Muscle of arm (tissue), 14 donors: Measurements from ENCODE around the gene AKNA. TPM values are rescaled to one million over a fixed set of nuclear protein-coding genes. Genes with fewer than 3 reads are reported as not detected.
A peak's percentile ranks its signal among the peaks of the same experiment; 100 is the strongest.

ENCODE experiments used
- DNase-seq: peaks from one replicate; pipeline ENCODE4 v3.0.0-alpha.2; 2013
- long read RNA-seq, 11 donors: transcript quantifications; one replicate each; lab custom pipeline, GENCODE V29; 2026
- polyA plus RNA-seq, 12 donors: library from polyadenylated mRNA; unstranded; fragments of 120-200 nt; gene quantifications; one replicate each; pipeline ENCODE4 v1.2.1, GENCODE V29; 2013; ENCODE audit not compliant: insufficient read length in 12 of 12

Gene AKNA
- polyA plus RNA-seq = 10 to 100 TPM in 3 of 12 donors, 1 to 10 TPM in 8, not detected in 1; 5.4 to 25.5 (median 8.8) TPM
- long read RNA-seq, donor 1, partial matches to known transcripts = 16 of 17 reads
- long read RNA-seq, donor 1, other reads (novel, unspliced or antisense) = 0 of 17 reads
- long read RNA-seq, donor 2 = 0 reads
- long read RNA-seq, donor 3 = 0 reads
- long read RNA-seq, donor 4 = 0 reads
- long read RNA-seq, donor 5 = 0 reads
- long read RNA-seq, donor 6, partial matches to known transcripts = 0 of 1 reads
- long read RNA-seq, donor 6, other reads (novel, unspliced or antisense) = 0 of 1 reads
- long read RNA-seq, donor 7 = 0 reads
- long read RNA-seq, donor 8 = 0 reads
- long read RNA-seq, donor 9, partial matches to known transcripts = 0 of 1 reads
- long read RNA-seq, donor 9, other reads (novel, unspliced or antisense) = 0 of 1 reads
- long read RNA-seq, donor 10 = 0 reads
- long read RNA-seq, donor 11 = 0 reads

- peak; percentile 86 for DNase-seq
These were observed at the start of gene AKNA for GRCh38 chr9:114387680-114388356. Gene AKNA (minus strand): TSS chr9:114387982. CDS start chr9:114381333, 6,649 bp downstream.

- DNase-seq = no peak
These were observed 49.7 kb upstream of the AKNA start for GRCh38 chr9:114437401-114437893.

- DNase-seq = peak; percentile 33
These were observed 47.1 kb upstream of the AKNA start for GRCh38 chr9:114434878-114435311.

- no peak for DNase-seq
These were observed 46.0 kb upstream of the AKNA start for GRCh38 chr9:114433720-114434255.

- no peak for DNase-seq
These were observed 45.3 kb upstream of the AKNA start for GRCh38 chr9:114433086-114433485.

- no peak for DNase-seq
These were observed 44.7 kb upstream of the AKNA start for GRCh38 chr9:114432323-114433067.

GRCh38 chr9:114431770-114432169 lies 44.0 kb upstream of the AKNA start:
- DNase-seq = no peak

- no peak for DNase-seq
These were observed 43.2 kb upstream of the AKNA start for GRCh38 chr9:114431003-114431402.

- no peak for DNase-seq
These were observed 42.7 kb upstream of the AKNA start for GRCh38 chr9:114430457-114430856.

- DNase-seq = no peak
These were observed 41.7 kb upstream of the AKNA start for GRCh38 chr9:114429488-114429887.

- DNase-seq = no peak
These were observed 40.7 kb upstream of the AKNA start for GRCh38 chr9:114428466-114428865.

- no peak for DNase-seq
These were observed 39.9 kb upstream of the AKNA start for GRCh38 chr9:114427644-114428043.

GRCh38 chr9:114426046-114426948 lies 38.5 kb upstream of the AKNA start:
- no peak for DNase-seq

GRCh38 chr9:114425126-114425525 lies 37.3 kb upstream of the AKNA start:
- DNase-seq = no peak

- no peak for DNase-seq
These were observed 36.3 kb upstream of the AKNA start for GRCh38 chr9:114424126-114424525.

- DNase-seq = no peak
These were observed 35.4 kb upstream of the AKNA start for GRCh38 chr9:114423181-114423580.

- DNase-seq = no peak
These were observed 33.4 kb upstream of the AKNA start for GRCh38 chr9:114421147-114421546.

GRCh38 chr9:114419796-114420195 lies 32.0 kb upstream of the AKNA start:
- no peak for DNase-seq

GRCh38 chr9:114418053-114418452 lies 30.3 kb upstream of the AKNA start:
- DNase-seq = no peak

GRCh38 chr9:114417511-114417910 lies 29.7 kb upstream of the AKNA start:
- no peak for DNase-seq

- no peak for DNase-seq
These were observed 29.1 kb upstream of the AKNA start for GRCh38 chr9:114416906-114417305.
